GM12874 (cell line): ENCODE measurements around the gene PIEZO2.

Source experiments
- CTCF ChIP-seq: IDR thresholded peaks from 2 replicates; pipeline ENCODE4 v1.5.1; 2011; ENCODE audit warnings: low read depth, mild to moderate bottlenecking, control low read depth, low read length, moderate library complexity; ENCODE audit not compliant: insufficient read depth

PIEZO2 gene

GRCh38 chr18:10792181-10792580 lies 357.2 kb downstream of the PIEZO2 start:
- no peak for TF ChIP-seq CTCF

- TF ChIP-seq CTCF: no peak
Measured at GRCh38 chr18:10791169-10791831, 358.1 kb downstream of the PIEZO2 start.

GRCh38 chr18:10789180-10789579 lies 360.2 kb downstream of the PIEZO2 start:
- no peak for TF ChIP-seq CTCF

- peak; percentile 80 for TF ChIP-seq CTCF
Measured at GRCh38 chr18:10787293-10787901, 362.0 kb downstream of the PIEZO2 start.

- TF ChIP-seq CTCF: no peak
Measured at GRCh38 chr18:10785798-10786197, 363.6 kb downstream of the PIEZO2 start.

GRCh38 chr18:10784596-10785202 lies 364.7 kb downstream of the PIEZO2 start:
- TF ChIP-seq CTCF: no peak

GRCh38 chr18:10783941-10784340 lies 365.4 kb downstream of the PIEZO2 start:
- TF ChIP-seq CTCF: no peak
